IMR-90 (cell line): ENCODE data around the gene SLC13A1. TPM values are rescaled to one million over a fixed set of nuclear protein-coding genes. Genes with fewer than 3 reads are reported as not detected.

Source experiments
- ATAC-seq: fragments of 200-7000 bp; cut with Tn5 transposase; 2 replicates; pipeline ENCODE4 v1.9.1; 2020; ENCODE audit warnings: low read depth, mild to moderate bottlenecking, moderate library complexity
- BruUV-seq: library from RNA; stranded (reverse); fragments of 400-500 nt; replicated peaks from 2 replicates; lab custom pipeline; 2021; lab: Mats Ljungman, UMichigan
- CTCF ChIA-PET: fragments of 300-600 bp; formaldehyde crosslinking; extraction: SDS; loops from one replicate; lab custom pipeline; 2021; ENCODE audit warnings: antibody characterized with exemption; lab: Yijun Ruan, JAX
- POLR2A ChIA-PET: fragments of 300-600 bp; sonication (Branson Sonifier 250); formaldehyde crosslinking; loops from one replicate; lab custom pipeline; 2022; ENCODE audit warnings: antibody characterized with exemption; ENCODE audit not compliant: unreplicated experiment; lab: Charles Lee
- DNase-seq: peaks from one replicate; pipeline ENCODE4 v3.0.0; 2013
- H2AFZ ChIP-seq: replicated peaks from 2 replicates; pipeline ENCODE3; 2013; ENCODE audit warnings: low read length, mild to moderate bottlenecking; ENCODE audit not compliant: poor library complexity
- H2AK5ac ChIP-seq: 2 replicates; pipeline ENCODE4 v1.6.1; 2013; ENCODE audit warnings: low read depth, low read length, inconsistent platforms
- H2AK9ac ChIP-seq: replicated peaks from 2 replicates; pipeline ENCODE3; 2013; ENCODE audit warnings: mild to moderate bottlenecking, low read depth, low read length, moderate library complexity; ENCODE audit not compliant: poor library complexity
- H2BK120ac ChIP-seq: 2 replicates; pipeline ENCODE4 v1.6.1; 2013; ENCODE audit warnings: low read depth, low read length, inconsistent platforms
- H2BK15ac ChIP-seq: 3 replicates; pipeline ENCODE4 v1.6.1; 2013; ENCODE audit warnings: low read depth, low read length, inconsistent platforms
- H2BK20ac ChIP-seq: 2 replicates; pipeline ENCODE4 v1.6.1; 2013; ENCODE audit warnings: low read depth, mild to moderate bottlenecking, inconsistent platforms, low read length, moderate library complexity
- H2BK5ac ChIP-seq: 2 replicates; pipeline ENCODE4 v1.6.1; 2013; ENCODE audit warnings: mild to moderate bottlenecking, low read depth, low read length, inconsistent platforms; ENCODE audit not compliant: poor library complexity, severe bottlenecking
- H3K14ac ChIP-seq: replicated peaks from 2 replicates; pipeline ENCODE4 v1.6.1; 2013; ENCODE audit warnings: low read depth, low read length, inconsistent platforms
- H3K18ac ChIP-seq: 2 replicates; pipeline ENCODE4 v1.6.1; 2013; ENCODE audit warnings: low read depth, low read length, control low read depth
- H3K23ac ChIP-seq: 2 replicates; pipeline ENCODE4 v1.6.1; 2013; ENCODE audit warnings: low read depth, low read length, inconsistent platforms
- H3K27ac ChIP-seq: 2 replicates; pipeline ENCODE4 v1.5.1; 2013; ENCODE audit warnings: mild to moderate bottlenecking, control low read depth, low read length; ENCODE audit not compliant: insufficient read depth
- H3K27me3 ChIP-seq: 2 replicates; pipeline ENCODE4 v1.6.1; 2013; ENCODE audit warnings: low read length; ENCODE audit not compliant: control insufficient read depth, insufficient read depth
- H3K36me3 ChIP-seq: 2 replicates; pipeline ENCODE4 v1.6.1; 2013; ENCODE audit warnings: low read length, mixed read lengths; ENCODE audit not compliant: control insufficient read depth, insufficient read depth
- H3K4ac ChIP-seq: 2 replicates; pipeline ENCODE4 v1.6.1; 2013; ENCODE audit warnings: low read depth, low read length, inconsistent platforms
- H3K4me1 ChIP-seq: 2 replicates; pipeline ENCODE4 v1.6.1; 2013; ENCODE audit warnings: low read length, mixed read lengths; ENCODE audit not compliant: control insufficient read depth, insufficient read depth
- H3K4me2 ChIP-seq: 2 replicates; pipeline ENCODE4 v1.6.1; 2013; ENCODE audit warnings: low read depth, mild to moderate bottlenecking, control low read depth, low read length, moderate library complexity
- H3K4me3 ChIP-seq: 2 replicates; pipeline ENCODE4 v1.5.1; 2013; ENCODE audit warnings: low read depth, mild to moderate bottlenecking, control low read depth, low read length, moderate library complexity; ENCODE audit not compliant: insufficient read depth
- H3K56ac ChIP-seq: 2 replicates; pipeline ENCODE4 v1.6.1; 2013; ENCODE audit warnings: low read length, inconsistent platforms; ENCODE audit not compliant: insufficient read depth; ENCODE audit errors: extremely low read depth
- H3K79me1 ChIP-seq, 2 experiments: 2 replicates each; pipeline ENCODE4 v1.6.1; 2013; ENCODE audit warnings: low read length in 2 of 2, inconsistent platforms in 1 of 2, low read depth in 1 of 2
- H3K9ac ChIP-seq: 2 replicates; pipeline ENCODE4 v1.6.1; 2013; ENCODE audit warnings: low read depth, low read length, control low read depth
- H3K9me1 ChIP-seq: 2 replicates; pipeline ENCODE4 v1.6.1; 2013; ENCODE audit warnings: low read length, inconsistent platforms; ENCODE audit not compliant: insufficient read depth
- H3K9me3 ChIP-seq: 2 replicates; pipeline ENCODE4 v1.6.1; 2013; ENCODE audit warnings: low read length; ENCODE audit not compliant: control insufficient read depth, insufficient read depth
- H4K20me1 ChIP-seq: 2 replicates; pipeline ENCODE4 v1.6.1; 2013; ENCODE audit warnings: low read length, inconsistent platforms; ENCODE audit not compliant: insufficient read depth
- H4K5ac ChIP-seq: 2 replicates; pipeline ENCODE4 v1.6.1; 2013; ENCODE audit warnings: mild to moderate bottlenecking, low read depth, low read length, control low read depth
- H4K8ac ChIP-seq, 2 experiments: 2 replicates each; pipeline ENCODE4 v1.6.1; 2013; ENCODE audit warnings: low read depth in 2 of 2, low read length in 2 of 2, control low read depth in 1 of 2, inconsistent platforms in 1 of 2
- H4K91ac ChIP-seq: 2 replicates; pipeline ENCODE4 v1.6.1; 2013; ENCODE audit warnings: low read depth, low read length, inconsistent platforms; ENCODE audit not compliant: insufficient read depth
- CHD1 ChIP-seq: IDR thresholded peaks from 2 replicates; pipeline ENCODE4 v1.6.1; 2012; ENCODE audit warnings: low read depth, low read length, improper control_type of control experiment
- CTCF ChIP-seq: conservative IDR thresholded peaks from 2 replicates; pipeline ENCODE4 v1.5.1; 2012; ENCODE audit warnings: mild to moderate bottlenecking, low read depth, low read length, improper control_type of control experiment
- FOS ChIP-seq: fragments of 150-350 bp; IDR thresholded peaks from 2 replicates; pipeline ENCODE4 v1.6.1; 2016; ENCODE audit warnings: low read depth, low read length
- MAFK ChIP-seq: IDR thresholded peaks from 2 replicates; pipeline ENCODE4 v1.6.1; 2012; ENCODE audit warnings: low read depth, low read length, improper control_type of control experiment
- MAZ ChIP-seq: IDR thresholded peaks from 2 replicates; pipeline ENCODE4 v1.6.1; 2012; ENCODE audit warnings: low read depth, mild to moderate bottlenecking, low read length, improper control_type of control experiment, moderate library complexity, borderline replicate concordance
- MXI1 ChIP-seq: IDR thresholded peaks from 2 replicates; pipeline ENCODE4 v1.6.1; 2012; ENCODE audit warnings: low read depth, mild to moderate bottlenecking, low read length, moderate library complexity, borderline replicate concordance
- NFE2L2 ChIP-seq: fragments of 150-350 bp; IDR thresholded peaks from 2 replicates; pipeline ENCODE4 v1.6.1; 2016; ENCODE audit warnings: low read depth, mild to moderate bottlenecking, low read length
- POLR2A ChIP-seq: IDR thresholded peaks from 2 replicates; pipeline ENCODE4 v1.6.1; 2012; ENCODE audit warnings: mild to moderate bottlenecking, low read depth, low read length
- RAD21 ChIP-seq: IDR thresholded peaks from 2 replicates; pipeline ENCODE4 v1.6.1; 2012; ENCODE audit warnings: low read length, improper control_type of control experiment
- RCOR1 ChIP-seq: IDR thresholded peaks from 2 replicates; pipeline ENCODE4 v1.6.1; 2012; ENCODE audit warnings: mild to moderate bottlenecking, low read length, improper control_type of control experiment; ENCODE audit not compliant: insufficient replicate concordance
- RFX5 ChIP-seq: IDR thresholded peaks from 2 replicates; pipeline ENCODE4 v1.8.0; 2012; ENCODE audit warnings: low read depth, mild to moderate bottlenecking, low read length, moderate library complexity
- SMC3 ChIP-seq: fragments of 150-350 bp; IDR thresholded peaks from 2 replicates; pipeline ENCODE4 v1.6.1; 2016; ENCODE audit warnings: low read depth, mild to moderate bottlenecking, antibody characterized with exemption, low read length, moderate library complexity
- dilution Hi-C: fragments of 300-500 bp; cut with HindIII; formaldehyde crosslinking; loops from one replicate; pipeline ENCODE4 v1.14.3; 2018; ENCODE audit warnings: low sequenced_read_pairs; ENCODE audit not compliant: unreplicated experiment
- in situ Hi-C: fragments of 300-500 bp; cut with MboI; formaldehyde crosslinking; loops from 3 replicates; pipeline ENCODE4 v1.14.3; 2019; ENCODE audit warnings: low sequenced_read_pairs, inconsistent platforms, mixed read lengths
- intact Hi-C: fragments of 100-400 bp; cut with micrococcal nuclease; formaldehyde crosslinking; loops from 2 replicates; pipeline ENCODE4 v1.10.0; 2022
- polyA plus RNA-seq, 3 experiments: library from polyadenylated mRNA; depleted of rRNA; stranded (reverse); fragments of >200 nt; gene quantifications; 2 replicates each; pipeline ENCODE4 v1.2.3, GENCODE V29; 2012; ENCODE audit warnings: low replicate concordance in 1 of 3
- total RNA-seq: library from RNA; depleted of rRNA; stranded (reverse); fragments of >200 nt; gene quantifications from 2 replicates; pipeline ENCODE4 v1.2.3, GENCODE V29; 2012

The SLC13A1 gene
- total and polyA plus RNA-seq, 2 of the 4 experiments (the other 2 are of a cell fraction) = not detected

DNA sequence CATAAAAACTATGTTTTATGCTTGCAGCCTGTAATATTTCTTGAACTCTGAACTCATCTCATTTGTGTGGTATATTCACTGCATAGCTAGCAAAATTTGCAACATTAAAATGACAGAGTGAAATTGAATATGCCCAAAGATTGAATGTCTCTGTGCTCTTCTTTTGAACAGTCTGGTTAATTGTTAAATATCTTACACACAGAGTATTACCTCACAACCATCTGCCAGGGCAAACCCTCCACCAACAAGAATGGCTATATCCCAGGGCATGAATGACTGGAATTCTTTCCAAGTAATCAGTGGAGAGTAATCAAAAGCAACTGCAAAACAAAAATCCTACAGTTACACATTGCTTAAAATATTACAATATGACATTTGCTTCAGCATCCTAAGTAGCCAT, 76.9 kb downstream of the SLC13A1 start:
- no peak overlapping the region for H2AK9ac ChIP-seq
- no peaks in the 10 kb centered on the region for H3K79me1 ChIP-seq
- no peak overlapping the region for H3K4me2 ChIP-seq
- no peak overlapping the region for H4K8ac ChIP-seq
- ChIA-PET POLR2A (no interaction called here), CTCF (no interaction called here)
- no peaks in the 10 kb centered on the region for H4K20me1 ChIP-seq
- no peak overlapping the region for H3K9ac ChIP-seq
- H4K5ac ChIP-seq = no peak overlapping the region
- no peak overlapping the region for H2AK5ac ChIP-seq
- no peak overlapping the region for H3K18ac ChIP-seq
- ATAC-seq = no peak
- H3K27me3 ChIP-seq = no peaks in the 10 kb centered on the region
- H2BK5ac ChIP-seq = no peak overlapping the region
- H3K4me1 ChIP-seq = no peaks in the 10 kb centered on the region
- no peak overlapping the region for H3K27ac ChIP-seq
- intact Hi-C loops = no loop called here
- H3K9me3 ChIP-seq = 0 out of 2 replicates have a peak, but pooled peaks cover 2% of the 10 kb centered on the region
- H3K56ac ChIP-seq = no peak overlapping the region
- H2BK120ac ChIP-seq = no peak overlapping the region
- in situ Hi-C loops = no loop called here
- H4K91ac ChIP-seq = no peak overlapping the region
- no peaks in the 10 kb centered on the region for H3K9me1 ChIP-seq
- H3K14ac ChIP-seq = no peak overlapping the region
- no peak overlapping the region for H3K4me3 ChIP-seq
- H3K23ac ChIP-seq = no peak overlapping the region
- no peak for DNase-seq
- H2BK20ac ChIP-seq = no peak overlapping the region
- TF ChIP-seq RAD21 (no peak), NFE2L2 (no peak), POLR2A (no peak), MAFK (no peak), CHD1 (no peak), MXI1 (no peak), CTCF (no peak), FOS (no peak), SMC3 (no peak), RCOR1 (no peak), MAZ (no peak), RFX5 (no peak)
- no peak overlapping the region for H3K4ac ChIP-seq
- H3K36me3 ChIP-seq = no peaks in the 10 kb centered on the region
- dilution Hi-C loops = no loop called here
- H2BK15ac ChIP-seq = no peak overlapping the region
- no TSS peak for BruUV-seq
- H2AFZ ChIP-seq = no peak overlapping the region
